Measurements from ENCODE around the gene PNISR. TPM values are rescaled to one million over a fixed set of nuclear protein-coding genes. Genes with fewer than 3 reads are reported as not detected.
"Not testable (repeated sequence)": the region's sequence is repeated elsewhere in the genome, so short reads cannot be mapped to it uniquely, and the experiment has no call there.

Gene PNISR
- total and polyA plus RNA-seq, 2 experiments from 2014 or later: 80.8 to 88.7 TPM

GRCh38 chr6:99467509-99468106, 42.5 kb upstream of the PNISR start:
- Histone ChIP-seq H2AFZ (no peak overlapping the region), H3K9me3 (ENCODE audit: low read depth) (no peaks in the 10 kb centered on the region), H3K9me2 (replicated peaks; ENCODE audit: insufficient read depth) (no peaks in the 10 kb centered on the region), H3K4me2 (no peak overlapping the region), H3K4me3 (no peak overlapping the region), H3K36me3 (replicated peaks; ENCODE audit: insufficient read depth, low read depth) (no peaks in the 10 kb centered on the region), H3K27ac (no peak overlapping the region), H3K4me1 (ENCODE audit: insufficient read depth) (no peaks in the 10 kb centered on the region), H4K20me1 (ENCODE audit: insufficient read depth, poor library complexity, severe bottlenecking) (no peaks in the 10 kb centered on the region), H3K27me3 (no peaks in the 10 kb centered on the region), H3K79me2 (no peaks in the 10 kb centered on the region)
- TF ChIP-seq EZH2 (IDR thresholded peaks at IDR 0.05; ENCODE audit: borderline replicate concordance) (no peak), CTCF (IDR thresholded peaks at IDR 0.05; ENCODE audit: poor library complexity) (peak; percentile 80), EZH2phosphoT487 (IDR thresholded peaks at IDR 0.05; ENCODE audit: low read depth, severe bottlenecking, unreplicated experiment) (no peak)
- WGBS (ENCODE audit: low lambda C conversion rate, missing lambda C conversion rate): 10% methylated on average over 3 of the region's 3 CpGs
- DNase-seq (ENCODE audit: low spot score): peak; percentile 37

GRCh38 chr6:99459133-99459532, 34.0 kb upstream of the PNISR start:
- not testable (repeated sequence) for H3K9me3 ChIP-seq (ENCODE audit: low read depth); H3K27me3 ChIP-seq; DNase-seq (ENCODE audit: low spot score); H3K27ac ChIP-seq; H3K36me3 ChIP-seq (replicated peaks; ENCODE audit: insufficient read depth, low read depth); H3K9me2 ChIP-seq (replicated peaks; ENCODE audit: insufficient read depth); H2AFZ ChIP-seq; H3K4me3 ChIP-seq; H3K4me1 ChIP-seq (ENCODE audit: insufficient read depth); H4K20me1 ChIP-seq (ENCODE audit: insufficient read depth, poor library complexity, severe bottlenecking); H3K4me2 ChIP-seq; H3K79me2 ChIP-seq
- WGBS (ENCODE audit: low lambda C conversion rate, missing lambda C conversion rate): 97% methylated on average over 2 of the region's 2 CpGs

- H3K27me3 ChIP-seq: no peaks in the 10 kb centered on the region
- H3K27ac ChIP-seq: no peak overlapping the region
- WGBS (ENCODE audit: low lambda C conversion rate, missing lambda C conversion rate): 93% methylated on average over 2 of the region's 2 CpGs
- no peak overlapping the region for H3K4me2 ChIP-seq
- no peaks in the 10 kb centered on the region for H4K20me1 ChIP-seq (ENCODE audit: insufficient read depth, poor library complexity, severe bottlenecking)
- H3K79me2 ChIP-seq: no peaks in the 10 kb centered on the region
- TF ChIP-seq EZH2 (IDR thresholded peaks at IDR 0.05; ENCODE audit: borderline replicate concordance): no peak
- TF ChIP-seq EZH2phosphoT487 (IDR thresholded peaks at IDR 0.05; ENCODE audit: low read depth, severe bottlenecking, unreplicated experiment): no peak
- TF ChIP-seq CTCF (IDR thresholded peaks at IDR 0.05; ENCODE audit: poor library complexity): no peak
- DNase-seq (ENCODE audit: low spot score): peak; percentile 6
- no peaks in the 10 kb centered on the region for H3K36me3 ChIP-seq (replicated peaks; ENCODE audit: insufficient read depth, low read depth)
- H3K9me3 ChIP-seq (ENCODE audit: low read depth): no peaks in the 10 kb centered on the region
- no peak overlapping the region for H3K4me3 ChIP-seq
- no peak overlapping the region for H2AFZ ChIP-seq
- no peaks in the 10 kb centered on the region for H3K4me1 ChIP-seq (ENCODE audit: insufficient read depth)
- no peaks in the 10 kb centered on the region for H3K9me2 ChIP-seq (replicated peaks; ENCODE audit: insufficient read depth)
Observed at GRCh38 chr6:99458319-99458718, 33.2 kb upstream of the PNISR start.

- no peaks in the 10 kb centered on the region for H3K27me3 ChIP-seq
- H3K4me2 ChIP-seq: no peak overlapping the region
- H3K79me2 ChIP-seq: no peaks in the 10 kb centered on the region
- DNase-seq (ENCODE audit: low spot score): no peak
- H3K9me3 ChIP-seq (ENCODE audit: low read depth): no peaks in the 10 kb centered on the region
- no peaks in the 10 kb centered on the region for H3K9me2 ChIP-seq (replicated peaks; ENCODE audit: insufficient read depth)
- 94% methylated on average over 4 of the region's 4 CpGs for WGBS (ENCODE audit: low lambda C conversion rate, missing lambda C conversion rate)
- H2AFZ ChIP-seq: no peak overlapping the region
- no peak overlapping the region for H3K27ac ChIP-seq
- no peak overlapping the region for H3K4me3 ChIP-seq
- TF ChIP-seq CTCF (IDR thresholded peaks at IDR 0.05; ENCODE audit: poor library complexity) (no peak), EZH2phosphoT487 (IDR thresholded peaks at IDR 0.05; ENCODE audit: low read depth, severe bottlenecking, unreplicated experiment) (no peak), EZH2 (IDR thresholded peaks at IDR 0.05; ENCODE audit: borderline replicate concordance) (no peak)
- no peaks in the 10 kb centered on the region for H3K4me1 ChIP-seq (ENCODE audit: insufficient read depth)
- no peaks in the 10 kb centered on the region for H3K36me3 ChIP-seq (replicated peaks; ENCODE audit: insufficient read depth, low read depth)
- no peaks in the 10 kb centered on the region for H4K20me1 ChIP-seq (ENCODE audit: insufficient read depth, poor library complexity, severe bottlenecking)
Observed at GRCh38 chr6:99446076-99446475, 21.0 kb upstream of the PNISR start.

All from hepatocyte (in vitro differentiated cells).